Stimulated activated naive CD8-positive, alpha-beta T cell treated with anti-CD3 and anti-CD28 coated beads, Interleukin-15, Interleukin-2, amounts not matched to agents 100 ng/mL and 50 ng/mL, for 24 hours (primary cell): Measurements from ENCODE around the gene LY6G5C.

Source experiments
- H3K27ac Mint-ChIP-seq: one replicate; pipeline ENCODE4 v1.8.0; 2021; ENCODE audit warnings: mild to moderate bottlenecking, mixed read lengths
- H3K27me3 Mint-ChIP-seq: one replicate; pipeline ENCODE4 v1.8.0; 2021; ENCODE audit warnings: mixed read lengths
- H3K36me3 Mint-ChIP-seq: one replicate; pipeline ENCODE4 v1.8.0; 2021; ENCODE audit warnings: low read depth, mixed read lengths
- H3K4me1 Mint-ChIP-seq: one replicate; pipeline ENCODE4 v1.8.0; 2021; ENCODE audit warnings: low read depth, mixed read lengths
- H3K4me3 Mint-ChIP-seq: one replicate; pipeline ENCODE4 v1.8.0; 2021; ENCODE audit warnings: mild to moderate bottlenecking, mixed read lengths
- H3K9me3 Mint-ChIP-seq: one replicate; pipeline ENCODE4 v1.8.0; 2021; ENCODE audit warnings: mixed read lengths

LY6G5C gene, protein sequence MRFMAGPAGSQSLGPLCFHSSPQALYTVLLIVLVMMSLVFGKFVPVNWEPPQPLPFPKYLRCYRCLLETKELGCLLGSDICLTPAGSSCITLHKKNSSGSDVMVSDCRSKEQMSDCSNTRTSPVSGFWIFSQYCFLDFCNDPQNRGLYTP

DNA sequence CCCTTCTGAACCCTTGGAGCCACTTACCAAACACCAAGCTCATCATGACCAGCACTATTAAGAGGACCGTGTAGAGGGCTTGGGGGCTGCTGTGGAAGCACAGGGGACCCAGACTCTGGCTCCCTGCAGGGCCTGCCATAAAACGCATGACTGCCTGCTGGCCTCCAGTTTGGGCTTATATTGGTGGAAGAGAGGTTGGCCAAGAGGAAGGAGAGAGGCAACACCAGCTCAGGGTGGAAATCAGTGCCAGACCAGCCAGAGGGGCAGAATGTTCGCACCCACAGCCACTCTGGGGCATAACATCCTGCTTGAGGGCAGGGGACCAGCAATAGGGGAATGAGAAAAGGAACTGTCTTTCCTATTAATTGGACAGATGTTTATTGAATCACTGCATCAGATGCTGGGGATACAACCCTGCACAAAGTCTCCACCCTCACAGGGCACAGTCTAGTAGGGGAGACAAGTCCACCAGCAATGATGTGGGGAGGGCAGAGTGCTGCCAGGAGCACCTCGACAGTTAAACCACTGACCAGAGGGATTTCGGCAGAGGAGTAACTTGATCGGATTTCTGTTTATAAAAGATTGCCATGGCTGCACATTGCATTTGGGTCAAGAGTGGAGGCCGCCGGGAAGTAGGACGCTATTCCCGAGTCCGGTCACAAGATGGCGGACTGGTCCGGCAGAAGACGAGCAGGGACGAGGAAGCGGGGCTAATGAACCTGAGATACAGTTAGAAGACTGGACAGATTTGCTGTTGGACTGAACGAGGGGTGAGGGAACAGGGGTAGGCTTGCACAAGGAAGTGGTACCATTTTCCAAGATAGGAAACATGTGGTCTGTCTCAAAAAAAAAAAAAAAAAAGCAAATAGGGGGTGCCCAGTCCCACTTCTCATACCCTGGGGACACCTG, at the start of gene LY6G5C:
Gene LY6G5C, minus strand, starts transcription at position 842 of the 909 bp plus-strand sequence. Its CDS starts 694 bp downstream, at position 148.
- Mint-ChIP-seq H3K4me3 (peak within 1 kb of the TSS; percentile 75), H3K9me3 (no peaks in the 10 kb centered on the region), H3K36me3 (no peaks in the 10 kb centered on the region), H3K4me1 (peaks cover 18% of the 10 kb centered on the region), H3K27me3 (no peaks in the 10 kb centered on the region), H3K27ac (peak within 1 kb of the TSS; percentile 70)

DNA sequence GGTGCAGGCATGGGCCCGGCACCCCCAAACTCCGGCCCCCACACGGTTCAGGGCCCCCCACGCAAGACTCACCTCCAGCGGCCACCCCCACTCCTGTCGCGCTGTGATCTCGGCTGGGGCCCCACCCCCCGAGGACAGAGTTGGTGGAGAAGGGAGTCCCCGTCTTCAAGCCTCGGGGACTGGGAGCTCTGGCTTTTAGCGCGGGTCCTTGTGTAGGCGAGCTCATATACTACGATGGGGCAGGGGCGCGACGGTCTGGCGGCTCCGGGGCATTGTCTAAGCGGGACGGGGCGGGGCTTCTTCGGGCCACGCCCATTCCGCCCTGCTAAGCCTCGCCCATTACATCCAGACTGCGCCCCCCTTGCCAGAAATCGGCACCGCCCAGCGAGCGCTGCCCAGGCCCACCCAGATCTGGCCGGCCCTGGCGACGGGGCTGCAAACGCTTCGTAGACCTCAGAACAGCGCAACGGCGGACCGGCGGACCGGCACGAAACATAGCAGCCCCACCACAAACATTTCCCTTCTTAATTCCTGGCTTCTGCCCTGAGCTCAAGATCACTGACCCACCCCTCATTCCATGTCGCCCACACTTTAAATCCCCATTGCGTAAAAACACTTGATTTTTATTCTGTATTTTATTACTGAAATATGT, 49.2 kb upstream of the LY6G5C start:
- Mint-ChIP-seq H3K27ac (peak overlapping the region; percentile 32), H3K4me1 (peaks cover 73% of the 10 kb centered on the region), H3K27me3 (no peaks in the 10 kb centered on the region), H3K9me3 (no peaks in the 10 kb centered on the region), H3K36me3 (peaks cover 61% of the 10 kb centered on the region), H3K4me3 (peak overlapping the region; percentile 85)

DNA sequence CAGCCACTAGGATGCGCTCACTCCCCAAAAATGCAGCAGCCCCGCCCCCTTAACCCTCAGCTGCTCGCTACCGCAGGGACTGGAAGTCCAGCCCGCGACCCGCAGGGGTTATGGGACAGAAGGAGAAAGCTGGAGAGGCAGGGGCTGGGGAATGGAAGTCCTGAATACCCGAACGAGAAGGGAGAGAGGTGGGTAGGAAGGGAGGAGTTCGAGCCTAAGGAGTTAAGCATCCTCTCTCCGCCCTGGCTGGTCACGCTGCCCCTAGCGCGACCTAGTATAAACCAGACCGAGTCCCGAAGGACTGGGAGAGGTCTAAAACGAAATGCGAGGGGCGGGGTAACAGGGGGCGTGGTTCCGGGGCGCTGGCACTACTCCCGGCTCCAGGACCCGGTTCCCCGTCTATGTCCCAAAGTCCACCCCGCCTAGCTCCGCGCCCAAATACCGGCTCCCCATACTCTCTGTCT, 48.7 kb upstream of the LY6G5C start:
- H3K27me3 Mint-ChIP-seq = no peaks in the 10 kb centered on the region
- H3K36me3 Mint-ChIP-seq = peaks cover 57% of the 10 kb centered on the region
- H3K9me3 Mint-ChIP-seq = no peaks in the 10 kb centered on the region
- peaks cover 72% of the 10 kb centered on the region for H3K4me1 Mint-ChIP-seq
- H3K27ac Mint-ChIP-seq = peak overlapping the region; percentile 49
- H3K4me3 Mint-ChIP-seq = peak overlapping the region; percentile 85

DNA sequence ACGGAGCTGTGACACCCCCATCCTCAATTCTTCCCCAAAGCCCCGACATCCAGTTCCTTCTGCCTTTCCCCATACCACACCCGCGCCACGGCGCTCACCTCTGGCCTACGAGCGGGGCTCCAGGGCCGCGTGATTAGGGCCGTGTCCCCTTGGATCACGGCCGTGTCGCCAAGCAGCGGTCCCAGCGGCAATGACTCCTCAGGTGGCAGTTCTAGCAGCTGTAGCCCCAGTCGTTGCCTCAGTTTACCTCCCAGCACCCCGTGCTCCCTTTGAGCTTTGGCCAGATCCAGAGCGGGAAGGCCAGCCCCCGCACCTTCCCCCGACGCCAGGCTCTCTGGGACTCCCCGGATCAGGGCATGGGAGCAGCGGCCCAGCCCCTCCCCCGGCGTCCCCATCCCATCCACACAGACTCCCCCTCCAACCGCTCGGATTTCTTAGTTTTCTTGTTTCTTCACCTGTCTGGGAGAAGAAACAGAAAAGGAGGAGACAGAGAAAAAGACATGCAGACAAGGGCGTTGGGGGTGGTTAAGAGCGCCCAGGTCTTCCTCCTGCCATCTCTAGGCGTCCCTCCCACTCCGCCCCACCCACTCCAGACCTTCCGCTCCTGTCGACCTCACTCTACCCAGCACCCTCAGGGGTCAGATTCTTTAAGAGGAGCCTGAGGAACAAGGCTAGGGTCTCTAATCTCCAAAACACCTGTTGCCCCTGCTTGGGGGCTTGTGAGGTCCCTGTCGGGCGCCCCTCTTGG, 48.1 kb upstream of the LY6G5C start, which contains the start of gene DDAH2:
Gene DDAH2, minus strand, starts transcription at position 533 of the 748 bp plus-strand sequence. Its CDS starts 138 bp downstream, at position 395.
- Mint-ChIP-seq H3K27ac (peak within 1 kb of the TSS; percentile 49), H3K9me3 (no peaks in the 10 kb centered on the region), H3K4me3 (peak within 1 kb of the TSS; percentile 85), H3K27me3 (no peaks in the 10 kb centered on the region), H3K36me3 (peaks cover 52% of the 10 kb centered on the region), H3K4me1 (peaks cover 66% of the 10 kb centered on the region)

DNA sequence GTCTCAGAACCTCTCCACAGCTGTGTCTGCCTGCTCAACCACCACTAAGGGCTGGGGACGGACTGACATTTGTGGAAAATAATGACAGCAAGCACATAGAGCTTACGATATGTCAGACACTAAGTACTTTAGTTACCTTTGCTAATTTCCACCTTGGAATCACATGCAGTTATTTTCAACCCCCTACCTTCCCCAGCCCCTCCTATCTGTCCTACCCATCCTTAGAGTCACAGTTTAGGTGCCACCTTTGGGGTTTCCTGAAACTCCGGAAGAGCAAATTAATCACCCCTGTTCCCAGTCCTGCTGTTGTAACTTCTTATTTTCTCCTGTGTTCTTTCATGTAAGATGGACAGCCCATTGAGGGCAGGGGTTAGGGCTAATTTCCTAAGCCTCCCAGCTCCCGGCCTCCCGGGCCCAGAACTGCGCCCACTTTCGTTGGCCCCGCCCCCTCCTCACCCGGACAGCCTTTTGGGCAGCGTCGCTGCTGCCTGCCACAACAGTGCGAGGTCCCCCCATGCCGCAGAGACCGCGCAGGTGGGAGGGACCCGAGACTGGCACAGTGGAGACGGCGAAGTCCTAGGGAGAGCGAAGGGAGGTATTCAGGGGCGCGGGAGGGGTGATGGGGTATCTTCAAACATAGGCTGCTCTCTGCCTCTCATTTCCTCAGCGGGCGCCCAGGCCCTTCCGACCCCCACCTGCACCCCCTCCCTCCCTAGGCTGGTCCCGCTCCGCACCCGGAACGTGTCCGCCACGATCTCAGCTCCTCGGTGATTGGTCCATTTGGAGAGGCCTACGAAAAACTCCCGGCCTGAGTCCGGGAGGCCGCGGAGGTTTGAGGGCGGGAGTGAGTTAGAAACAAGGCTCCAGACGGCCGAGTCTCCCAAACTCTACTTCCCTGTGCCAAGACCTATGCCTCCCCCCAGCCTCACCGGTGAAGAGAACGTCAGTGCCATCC, 47.1 kb upstream of the LY6G5C start:
- Mint-ChIP-seq H3K27me3 (no peaks in the 10 kb centered on the region), H3K4me3 (peak overlapping the region; percentile 63), H3K9me3 (no peaks in the 10 kb centered on the region), H3K27ac (peak overlapping the region; percentile 79), H3K36me3 (peaks cover 43% of the 10 kb centered on the region), H3K4me1 (peaks cover 64% of the 10 kb centered on the region)

DNA sequence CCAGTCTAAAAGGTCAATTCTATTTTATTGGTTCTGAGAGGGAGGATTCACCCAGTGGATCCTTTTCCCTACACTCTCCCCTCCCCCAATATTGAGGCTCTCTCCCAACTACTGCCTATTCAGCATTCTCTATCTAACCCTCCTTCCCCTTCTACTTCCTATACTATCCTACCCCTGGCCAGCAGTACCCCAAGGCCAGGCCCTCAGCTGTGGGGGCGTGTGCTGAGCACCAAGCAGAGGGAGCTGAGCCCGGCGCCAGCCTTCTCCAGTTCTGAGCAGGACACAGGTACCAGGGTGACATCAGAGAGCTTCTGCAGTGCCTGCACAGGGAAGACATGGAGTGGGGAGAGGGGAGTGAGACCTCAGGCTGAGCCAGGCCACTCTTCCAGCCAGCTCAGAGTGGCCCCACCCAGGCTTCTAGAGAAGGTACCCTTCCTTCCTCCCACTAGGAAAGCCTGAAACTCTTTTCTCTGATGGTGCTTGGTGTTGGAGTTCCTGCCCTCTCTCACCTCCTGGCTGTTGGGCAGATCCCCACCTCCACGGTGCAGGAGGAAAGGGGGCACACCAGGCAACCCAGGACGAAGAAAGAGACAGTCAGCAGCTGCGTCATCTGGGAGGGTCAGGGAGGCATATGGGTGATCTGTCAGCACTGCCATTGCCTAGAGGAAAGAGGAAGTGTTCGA, 46.3 kb upstream of the LY6G5C start:
- H3K9me3 Mint-ChIP-seq = no peaks in the 10 kb centered on the region
- H3K27ac Mint-ChIP-seq = peak overlapping the region; percentile 79
- H3K36me3 Mint-ChIP-seq = peaks cover 36% of the 10 kb centered on the region
- peaks cover 65% of the 10 kb centered on the region for H3K4me1 Mint-ChIP-seq
- H3K27me3 Mint-ChIP-seq = no peaks in the 10 kb centered on the region
- peak overlapping the region; percentile 63 for H3K4me3 Mint-ChIP-seq

DNA sequence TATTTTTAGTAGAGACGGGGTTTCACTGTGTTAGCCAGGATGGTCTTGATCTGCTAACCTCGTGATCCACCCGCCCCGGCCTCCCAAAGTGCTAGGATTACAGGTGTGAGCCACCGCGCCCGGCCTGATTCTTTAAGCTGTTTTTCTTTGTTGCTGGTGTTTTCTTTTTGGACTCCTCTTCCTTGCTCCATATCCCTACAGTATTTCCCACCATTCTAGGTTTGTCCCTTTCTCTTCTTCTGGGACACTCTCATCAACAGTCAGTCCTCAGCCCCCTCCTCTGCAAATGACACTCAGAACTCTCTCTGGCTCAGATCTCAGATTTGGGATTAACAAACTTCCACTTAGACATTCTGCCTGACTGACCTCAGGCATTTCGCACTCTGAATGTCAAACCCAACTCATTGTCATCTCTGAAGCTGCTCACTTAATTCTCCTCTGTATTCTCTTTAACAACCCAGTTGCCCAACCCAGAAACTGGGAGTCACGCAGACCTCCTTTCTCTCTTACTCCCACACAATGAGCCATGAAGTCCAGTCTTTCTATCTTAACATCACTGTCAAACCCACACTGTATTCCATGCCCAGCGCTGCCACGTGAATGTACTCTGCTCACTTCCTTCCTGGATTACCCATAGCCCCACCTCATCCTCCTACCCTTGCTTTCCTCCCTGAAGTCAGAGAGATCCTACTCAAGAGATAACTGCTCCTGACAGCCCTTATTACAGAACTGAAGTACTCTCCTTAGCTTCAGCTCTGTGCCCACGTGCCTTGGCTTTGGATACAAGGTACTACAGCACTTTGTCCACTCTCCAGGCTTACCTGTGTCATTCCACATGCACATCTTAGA, 44.9 kb upstream of the LY6G5C start:
- Mint-ChIP-seq H3K36me3 (peaks cover 24% of the 10 kb centered on the region), H3K4me1 (peaks cover 60% of the 10 kb centered on the region), H3K4me3 (no peak overlapping the region), H3K27me3 (no peaks in the 10 kb centered on the region), H3K9me3 (no peaks in the 10 kb centered on the region), H3K27ac (peak overlapping the region; percentile 56)

DNA sequence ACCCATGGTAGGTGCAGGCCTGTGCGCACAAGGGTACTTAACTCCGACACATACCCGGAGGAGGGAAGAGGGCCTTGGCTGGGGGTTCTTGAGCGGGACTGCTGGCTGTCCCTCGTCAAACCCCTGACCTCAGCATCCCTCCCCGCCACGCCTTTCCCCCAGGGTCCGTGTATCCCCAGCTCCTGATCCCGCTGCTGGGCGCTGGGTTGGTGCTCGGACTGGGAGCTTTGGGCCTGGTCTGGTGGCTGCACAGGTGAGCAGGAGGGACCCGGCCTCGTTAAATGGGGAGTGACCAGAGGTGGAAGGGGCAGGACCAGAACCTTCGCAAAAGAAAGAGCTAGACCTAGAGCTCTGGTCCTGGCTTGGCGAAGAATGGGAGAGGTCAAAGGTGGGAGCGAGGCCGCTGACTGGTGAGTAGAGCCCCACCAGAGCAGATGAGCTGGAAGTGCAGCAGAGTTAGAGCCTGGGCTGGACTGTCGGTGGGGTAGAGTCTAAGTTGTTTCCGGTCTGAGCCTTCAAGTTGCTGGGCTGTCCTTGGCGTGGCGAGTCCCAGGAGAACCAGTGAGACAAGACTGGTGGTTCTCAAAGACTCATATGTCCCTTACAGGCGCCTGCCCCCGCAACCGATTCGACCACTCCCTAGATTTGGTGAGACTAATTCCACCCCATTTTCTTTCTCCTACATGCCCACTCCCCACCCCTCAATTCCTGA, 43.3 kb upstream of the LY6G5C start:
- Mint-ChIP-seq H3K27ac (no peak overlapping the region), H3K36me3 (peaks cover 18% of the 10 kb centered on the region), H3K9me3 (no peaks in the 10 kb centered on the region), H3K27me3 (no peaks in the 10 kb centered on the region), H3K4me3 (no peak overlapping the region), H3K4me1 (peaks cover 44% of the 10 kb centered on the region)

DNA sequence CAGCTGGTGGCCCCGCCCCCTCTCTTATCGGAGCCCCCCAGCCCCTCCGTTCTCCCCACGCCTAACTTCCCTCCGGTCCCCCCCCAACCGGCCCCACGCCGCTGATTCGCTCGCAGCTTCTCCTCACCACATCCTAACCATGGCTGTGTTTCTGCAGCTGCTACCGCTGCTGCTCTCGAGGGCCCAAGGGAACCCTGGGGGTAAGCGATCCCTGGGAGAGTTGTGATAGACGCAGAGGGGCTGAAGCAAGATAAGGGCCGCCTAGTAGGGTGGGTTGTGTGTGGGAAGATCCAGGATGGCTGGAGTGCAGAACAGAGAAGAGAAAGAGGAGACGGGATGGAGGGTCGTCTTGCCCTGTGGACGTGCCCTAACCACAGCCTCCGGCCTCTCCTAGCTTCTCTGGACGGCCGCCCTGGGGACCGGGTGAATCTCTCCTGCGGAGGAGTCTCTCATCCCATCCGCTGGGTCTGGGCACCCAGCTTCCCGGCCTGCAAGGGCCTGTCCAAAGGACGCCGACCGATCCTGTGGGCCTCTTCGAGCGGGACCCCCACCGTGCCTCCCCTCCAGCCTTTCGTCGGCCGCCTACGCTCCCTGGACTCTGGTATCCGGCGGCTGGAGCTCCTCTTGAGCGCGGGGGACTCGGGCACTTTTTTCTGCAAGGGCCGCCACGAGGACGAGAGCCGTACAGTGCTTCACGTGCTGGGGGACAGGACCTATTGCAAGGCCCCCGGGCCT, 42.5 kb upstream of the LY6G5C start, which contains the start of gene MPIG6B:
Gene MPIG6B, plus strand, starts transcription at position 129 of the 735 bp plus-strand sequence. Its CDS starts 11 bp downstream, at position 140.
- no peaks in the 10 kb centered on the region for H3K27me3 Mint-ChIP-seq
- peak within 1 kb of the TSS; percentile 24 for H3K27ac Mint-ChIP-seq
- H3K36me3 Mint-ChIP-seq = peaks cover 18% of the 10 kb centered on the region
- H3K4me3 Mint-ChIP-seq = no peak within 1 kb of the TSS
- no peaks in the 10 kb centered on the region for H3K9me3 Mint-ChIP-seq
- H3K4me1 Mint-ChIP-seq = peaks cover 37% of the 10 kb centered on the region

DNA sequence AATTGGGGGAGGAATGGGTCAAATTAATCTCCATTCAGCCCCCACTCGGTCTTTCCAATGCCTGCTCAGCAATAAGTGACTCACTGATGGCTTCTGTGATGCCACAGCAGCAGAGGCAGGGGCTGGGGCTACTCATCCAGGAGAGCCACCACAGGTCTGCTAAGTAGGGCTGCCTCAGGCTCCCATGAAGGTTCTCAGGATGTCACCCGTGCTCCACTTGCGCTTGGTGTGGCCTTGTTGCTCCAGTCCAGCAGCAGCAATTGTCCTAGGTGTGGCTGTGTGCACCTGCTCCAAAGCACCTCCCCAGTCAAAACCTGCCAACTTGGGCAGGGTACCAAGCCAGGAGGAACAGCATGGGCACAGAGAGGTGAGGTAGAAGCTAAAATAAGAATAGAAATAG, 41.3 kb upstream of the LY6G5C start:
- no peak overlapping the region for H3K4me3 Mint-ChIP-seq
- peaks cover 27% of the 10 kb centered on the region for H3K4me1 Mint-ChIP-seq
- H3K9me3 Mint-ChIP-seq = no peaks in the 10 kb centered on the region
- H3K27me3 Mint-ChIP-seq = no peaks in the 10 kb centered on the region
- H3K27ac Mint-ChIP-seq = no peak overlapping the region
- peaks cover 12% of the 10 kb centered on the region for H3K36me3 Mint-ChIP-seq

DNA sequence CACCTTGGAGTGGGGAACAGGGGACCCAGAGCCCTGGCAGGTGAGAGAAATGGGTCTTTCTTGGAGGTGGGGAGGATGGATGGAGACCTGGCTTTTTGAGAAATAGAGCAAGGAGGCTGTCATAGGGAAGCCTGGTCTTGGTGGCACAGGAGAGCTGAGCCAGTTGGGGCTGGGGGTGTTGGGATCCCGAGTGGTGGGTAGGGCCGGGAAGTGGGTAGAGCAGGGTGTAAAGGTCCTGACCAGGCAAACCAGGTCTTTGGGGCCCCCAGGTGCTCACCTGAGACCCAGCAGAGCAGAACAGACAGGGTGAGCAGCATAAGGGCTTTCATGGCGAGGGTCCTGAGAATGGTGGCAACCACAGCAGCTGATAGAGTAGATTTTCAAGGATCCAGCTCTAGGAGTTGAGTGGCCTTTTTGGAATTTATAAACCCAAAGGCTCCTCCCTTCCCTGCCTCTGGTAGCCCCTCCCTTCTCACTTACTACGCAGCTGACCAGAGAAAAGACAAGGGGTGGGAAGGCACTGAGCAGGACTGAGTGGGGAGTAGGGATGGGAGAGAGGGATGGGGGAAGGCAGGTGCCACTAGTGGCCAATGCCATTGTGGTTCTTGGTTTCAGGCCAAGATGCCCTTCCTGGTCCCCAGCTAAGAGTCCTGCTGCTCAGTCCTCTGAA, 40.6 kb upstream of the LY6G5C start, which contains the start of gene LY6G6C:
Gene LY6G6C, minus strand, starts transcription at position 396 of the 670 bp plus-strand sequence. Its CDS starts 67 bp downstream, at position 329.
- peaks cover 20% of the 10 kb centered on the region for H3K4me1 Mint-ChIP-seq
- H3K27me3 Mint-ChIP-seq = no peaks in the 10 kb centered on the region
- no peak within 1 kb of the TSS for H3K4me3 Mint-ChIP-seq
- no peaks in the 10 kb centered on the region for H3K9me3 Mint-ChIP-seq
- no peak within 1 kb of the TSS for H3K27ac Mint-ChIP-seq
- peaks cover 6% of the 10 kb centered on the region for H3K36me3 Mint-ChIP-seq
